Bronchus fibroblast of lung (primary cell): ENCODE results near the gene PLEKHH2. TPM values are rescaled to one million over a fixed set of nuclear protein-coding genes. Genes with fewer than 3 reads are reported as not detected.

ENCODE experiments used
- total RNA-seq: library from RNA; depleted of rRNA; stranded (reverse); fragments of >200 nt; gene quantifications from 2 replicates; pipeline ENCODE4 v1.2.3, GENCODE V29; 2015

Gene PLEKHH2
- total RNA-seq, result 1.0 and 1.2 TPM in 2 replicates

GRCh38 chr2:43637030-43637803, at the start of gene PLEKHH2:
Gene PLEKHH2, plus strand, starts transcription at chr2:43637260. Its CDS starts 7,414 bp downstream, at chr2:43644674.

GRCh38 chr2:43595603-43596412, 41.3 kb upstream of the PLEKHH2 start, which contains the start of gene THADA:
Gene THADA, minus strand, starts transcription at chr2:43596038. Its CDS starts 3,646 bp downstream, at chr2:43592392.

GRCh38 chr2:43676322-43677050, 39.4 kb downstream of the PLEKHH2 start, which contains the start of gene C1GALT1C1L:
Gene C1GALT1C1L, minus strand, starts transcription at chr2:43676429. Its CDS starts 107 bp downstream, at chr2:43676322.

GRCh38 chr2:43773876-43774613, 137.0 kb downstream of the PLEKHH2 start, which contains the start of gene DYNC2LI1:
Gene DYNC2LI1, plus strand, starts transcription at chr2:43774039. Its CDS starts 100 bp downstream, at chr2:43774139.

Other genes starting within 250 kb of the PLEKHH2 start
- gene THADA, start 41.2 kb upstream of the PLEKHH2 start, total RNA-seq, result 16.3 and 16.4 TPM in 2 replicates
- gene C1GALT1C1L, start 39.2 kb downstream of the PLEKHH2 start, total RNA-seq, result 0.50 and 1.0 TPM in 2 replicates
- 11.4 and 17.8 TPM in 2 replicates for gene DYNC2LI1, start 136.8 kb downstream of the PLEKHH2 start, total RNA-seq
- not detected in 2 replicates for gene ABCG5, start 201.6 kb downstream of the PLEKHH2 start, total RNA-seq
- not detected in 2 replicates for gene ABCG8, start 201.7 kb downstream of the PLEKHH2 start, total RNA-seq